Measurements from ENCODE around the gene RGP1.

The RGP1 gene

GRCh38 chr9:35781066-35781465 lies 32.0 kb downstream of the RGP1 start:
- H3K4me3 ChIP-seq (ENCODE audit: low read length), result no peak overlapping the region
- TF ChIP-seq, protein P1, sequence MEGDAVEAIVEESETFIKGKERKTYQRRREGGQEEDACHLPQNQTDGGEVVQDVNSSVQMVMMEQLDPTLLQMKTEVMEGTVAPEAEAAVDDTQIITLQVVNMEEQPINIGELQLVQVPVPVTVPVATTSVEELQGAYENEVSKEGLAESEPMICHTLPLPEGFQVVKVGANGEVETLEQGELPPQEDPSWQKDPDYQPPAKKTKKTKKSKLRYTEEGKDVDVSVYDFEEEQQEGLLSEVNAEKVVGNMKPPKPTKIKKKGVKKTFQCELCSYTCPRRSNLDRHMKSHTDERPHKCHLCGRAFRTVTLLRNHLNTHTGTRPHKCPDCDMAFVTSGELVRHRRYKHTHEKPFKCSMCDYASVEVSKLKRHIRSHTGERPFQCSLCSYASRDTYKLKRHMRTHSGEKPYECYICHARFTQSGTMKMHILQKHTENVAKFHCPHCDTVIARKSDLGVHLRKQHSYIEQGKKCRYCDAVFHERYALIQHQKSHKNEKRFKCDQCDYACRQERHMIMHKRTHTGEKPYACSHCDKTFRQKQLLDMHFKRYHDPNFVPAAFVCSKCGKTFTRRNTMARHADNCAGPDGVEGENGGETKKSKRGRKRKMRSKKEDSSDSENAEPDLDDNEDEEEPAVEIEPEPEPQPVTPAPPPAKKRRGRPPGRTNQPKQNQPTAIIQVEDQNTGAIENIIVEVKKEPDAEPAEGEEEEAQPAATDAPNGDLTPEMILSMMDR (conservative IDR thresholded peaks at IDR 0.05; ENCODE audit: low read depth, low read length), result no peak
- no peak for DNase-seq (ENCODE audit: low read depth)

GRCh38 chr9:35783418-35783817 lies 34.3 kb downstream of the RGP1 start:
- TF ChIP-seq, protein P1 (conservative IDR thresholded peaks at IDR 0.05; ENCODE audit: low read depth, low read length), result no peak
- no peak for DNase-seq (ENCODE audit: low read depth)
- H3K4me3 ChIP-seq (ENCODE audit: low read length), result no peak overlapping the region

GRCh38 chr9:35789541-35789940 lies 40.5 kb downstream of the RGP1 start:
- H3K4me3 ChIP-seq (ENCODE audit: low read length), result no peak overlapping the region
- TF ChIP-seq, protein P1 (conservative IDR thresholded peaks at IDR 0.05; ENCODE audit: low read depth, low read length), result no peak
- no peak for DNase-seq (ENCODE audit: low read depth)

DNA sequence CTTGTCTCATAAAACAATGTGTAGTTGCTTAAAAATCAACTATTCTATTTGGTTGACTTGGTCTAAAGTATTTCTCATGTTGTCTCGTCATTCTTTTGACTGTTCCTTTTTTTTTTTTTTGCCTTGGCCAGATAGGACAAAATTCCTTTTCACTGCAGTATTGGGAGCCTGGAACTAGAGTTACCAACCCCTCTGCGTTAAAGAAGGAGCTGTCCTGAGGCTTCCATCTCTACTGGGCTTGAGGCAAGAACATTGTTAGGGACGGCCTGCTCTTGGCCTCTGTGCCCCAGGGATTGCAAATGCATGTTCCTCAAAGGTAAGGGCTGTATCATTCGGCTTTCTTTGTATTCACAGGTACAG lies 40.9 kb downstream of the RGP1 start:
- TF ChIP-seq, protein P1 (conservative IDR thresholded peaks at IDR 0.05; ENCODE audit: low read depth, low read length), result no peak
- H3K4me3 ChIP-seq (ENCODE audit: low read length), result no peak overlapping the region
- DNase-seq (ENCODE audit: low read depth), result no peak

DNA sequence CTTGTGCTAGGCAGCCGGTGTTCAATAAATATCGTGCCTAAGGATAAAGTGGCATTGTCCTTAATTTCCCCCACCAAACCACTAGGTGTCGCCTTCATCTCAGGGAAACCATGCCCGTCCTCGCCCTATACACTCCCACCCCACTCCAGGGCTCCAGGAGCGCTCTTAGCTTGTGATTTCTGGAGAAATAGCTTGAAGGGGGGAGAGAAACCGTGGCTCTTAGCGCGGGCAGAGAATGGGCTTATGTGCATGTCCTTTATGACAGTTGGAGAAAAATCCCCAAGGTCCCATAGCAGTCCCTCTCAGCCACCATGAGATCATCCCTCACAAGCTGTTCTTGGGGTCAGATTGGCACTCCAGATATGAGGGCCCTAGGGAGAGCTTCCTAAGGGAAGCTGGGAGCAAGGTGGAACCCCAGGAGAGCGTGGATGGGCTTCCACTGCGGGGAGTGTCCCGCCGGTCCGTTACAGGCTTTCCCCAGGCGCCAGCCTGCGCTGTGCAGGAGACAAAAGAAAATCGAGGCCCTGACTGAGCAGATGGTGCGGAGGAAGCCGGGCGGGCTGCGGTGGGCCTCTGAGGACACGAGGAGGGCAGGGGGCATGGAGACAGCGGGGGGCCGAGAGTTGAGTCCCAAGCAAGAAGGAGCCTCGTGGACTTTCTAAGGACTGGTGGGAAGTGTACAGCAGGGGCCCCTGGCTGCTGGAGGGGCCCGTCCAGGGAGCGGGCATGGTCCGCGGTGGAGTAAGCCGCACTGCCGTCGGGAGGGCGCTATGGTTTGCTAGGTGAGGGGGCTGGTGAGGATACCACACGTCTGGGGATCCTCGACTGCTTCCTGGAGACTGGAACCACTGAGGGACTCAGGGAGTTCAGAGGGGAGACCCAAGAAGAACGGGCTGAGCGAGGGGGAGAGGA lies 41.6 kb downstream of the RGP1 start:
- peak; percentile 51 for DNase-seq (ENCODE audit: low read depth)
- peak overlapping the region; percentile 32 for H3K4me3 ChIP-seq (ENCODE audit: low read length)
- TF ChIP-seq, protein P1 (conservative IDR thresholded peaks at IDR 0.05; ENCODE audit: low read depth, low read length), result peak; percentile 87

DNA sequence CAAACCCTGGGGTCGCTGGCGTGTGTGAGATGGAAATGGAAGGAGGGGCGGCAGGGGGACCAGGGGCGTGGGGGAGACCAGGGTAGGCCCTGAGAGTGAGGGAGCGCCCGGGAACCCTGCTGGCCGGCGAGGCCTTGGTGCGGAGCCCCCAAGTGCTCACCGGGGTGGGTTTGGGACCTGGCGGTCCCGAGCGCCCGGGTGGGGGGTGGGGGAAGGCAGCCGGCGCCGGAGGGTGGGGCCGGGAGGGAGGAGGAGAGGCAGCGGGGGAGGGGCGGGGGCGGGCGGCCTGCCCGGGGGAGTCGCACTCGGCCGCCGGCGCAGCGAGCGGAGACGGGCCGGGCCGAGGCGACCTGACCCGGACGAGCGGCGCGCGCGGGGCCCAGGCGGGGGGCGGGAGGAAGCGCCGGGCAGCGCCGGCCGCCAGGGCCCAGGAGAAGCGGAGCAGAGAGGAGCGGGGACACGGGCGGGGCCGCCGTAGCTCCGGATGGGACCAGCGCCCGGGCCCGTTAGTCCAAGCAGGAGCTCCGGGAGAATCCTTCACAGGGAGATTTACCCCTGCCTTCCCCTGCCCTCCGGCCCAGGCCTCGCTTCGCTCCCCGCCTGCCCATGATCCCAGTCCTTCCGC lies 42.3 kb downstream of the RGP1 start, which contains the start of gene NPR2:
Gene NPR2 (plus strand): TSS at position 295 of the 625 bp plus-strand sequence. CDS start 818 bp downstream, outside the sequence.
- H3K4me3 ChIP-seq (ENCODE audit: low read length), result peak within 1 kb of the TSS; percentile 54
- TF ChIP-seq, protein P1 (conservative IDR thresholded peaks at IDR 0.05; ENCODE audit: low read depth, low read length), result no peak
- DNase-seq (ENCODE audit: low read depth), result no peak

Data from retinal pigment epithelial cell (primary cell).